Activated gamma-delta T cell treated with Interleukin-2 at 50 U/mL for 16 hours (primary cell): ENCODE data around the gene CDCA4.

Source experiments
- DNase-seq: peaks from one replicate; pipeline ENCODE4 v3.0.0-alpha.2; 2020

The CDCA4 gene

DNA sequence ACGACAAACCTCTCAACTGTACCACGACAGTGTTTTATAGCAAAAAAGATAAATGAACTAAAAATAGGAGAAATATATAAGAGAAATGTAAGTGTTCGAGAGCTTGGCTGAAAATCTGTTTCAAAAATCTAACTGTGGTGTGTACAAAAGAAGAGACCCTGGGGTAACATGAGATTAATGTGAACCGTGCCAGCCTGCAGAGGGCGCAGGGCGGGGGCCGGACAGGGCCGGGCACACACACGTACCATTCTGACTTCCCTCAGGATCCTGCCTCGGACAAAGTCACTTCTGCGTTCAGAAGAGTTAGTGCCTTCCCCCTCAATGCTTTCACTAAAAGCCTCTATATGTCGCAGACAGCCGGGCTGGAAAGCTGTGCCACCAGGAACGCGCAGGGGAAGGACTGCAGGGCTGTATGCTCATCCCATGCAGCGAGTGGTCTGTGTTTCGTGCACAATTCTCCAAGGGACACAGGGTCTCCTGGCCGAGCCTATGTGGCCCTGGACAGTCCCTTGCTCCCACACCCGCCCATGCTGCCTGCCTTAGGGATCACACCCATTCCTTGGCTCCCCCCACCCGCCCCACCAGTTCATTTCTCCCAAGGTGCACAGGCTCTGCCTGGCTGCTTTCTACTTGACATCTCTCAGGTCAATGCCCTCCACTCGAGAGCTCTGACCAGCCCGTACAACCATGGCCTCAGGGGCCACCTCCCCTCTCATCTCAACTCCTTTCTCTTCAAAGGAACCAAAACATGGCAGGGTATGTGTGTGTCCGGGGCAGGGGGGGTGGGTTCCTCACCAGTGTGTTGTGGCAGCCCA, 8.5 kb downstream of the CDCA4 start:
- DNase-seq: no peak

DNA sequence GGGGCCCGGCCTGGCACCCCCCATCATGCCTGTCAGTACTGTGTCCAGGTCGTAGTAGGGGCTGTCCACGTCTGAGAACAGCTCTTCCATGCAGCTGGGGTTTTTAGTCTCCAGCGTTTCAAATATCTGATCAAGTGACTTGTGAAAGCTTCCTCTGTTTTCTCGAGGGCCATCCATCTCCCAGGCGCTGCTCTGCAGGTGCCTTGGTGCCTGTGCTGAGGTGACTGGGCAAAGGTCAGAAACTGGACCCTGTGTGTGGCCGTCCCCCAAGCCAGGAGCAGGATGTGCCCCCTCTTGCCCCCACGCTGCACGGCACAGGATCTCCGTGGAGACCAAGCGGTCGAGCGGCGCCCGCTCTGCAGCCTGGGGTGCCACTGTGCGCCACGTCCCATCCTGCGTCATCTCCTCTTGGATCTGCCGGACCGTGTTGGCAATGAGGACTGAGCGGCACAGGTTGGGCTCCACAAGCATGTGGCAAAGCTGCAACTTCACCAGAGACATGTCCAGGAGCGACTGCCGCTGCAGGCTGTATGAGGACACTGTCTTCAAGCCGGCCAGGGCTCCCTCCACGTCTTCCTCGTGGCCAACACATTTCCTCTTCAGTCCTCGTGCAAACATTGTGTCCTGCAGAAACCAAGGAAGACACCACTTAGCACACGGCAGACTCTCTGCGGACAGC, 9.4 kb downstream of the CDCA4 start:
- no peak for DNase-seq

DNA sequence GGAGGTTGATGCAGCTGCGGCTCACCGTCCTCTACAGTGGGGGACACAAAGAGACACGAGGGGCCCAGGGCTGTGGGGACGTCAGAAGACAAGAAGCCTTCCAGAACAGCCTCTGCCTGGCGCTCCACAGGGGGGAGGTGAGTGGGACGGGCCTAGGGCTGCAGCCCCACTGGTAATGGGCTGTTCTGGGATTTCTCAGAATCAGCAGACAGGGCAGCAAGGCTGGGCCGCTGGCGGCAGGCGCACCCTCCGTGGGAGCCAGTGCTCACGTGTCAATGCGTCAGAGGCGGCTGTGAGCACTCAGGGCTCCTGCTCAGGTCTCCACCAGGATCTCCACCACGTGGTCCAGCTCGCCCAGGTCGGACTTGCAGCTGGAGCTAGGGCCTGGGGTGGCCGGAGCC, 10.0 kb downstream of the CDCA4 start:
- DNase-seq: no peak

DNA sequence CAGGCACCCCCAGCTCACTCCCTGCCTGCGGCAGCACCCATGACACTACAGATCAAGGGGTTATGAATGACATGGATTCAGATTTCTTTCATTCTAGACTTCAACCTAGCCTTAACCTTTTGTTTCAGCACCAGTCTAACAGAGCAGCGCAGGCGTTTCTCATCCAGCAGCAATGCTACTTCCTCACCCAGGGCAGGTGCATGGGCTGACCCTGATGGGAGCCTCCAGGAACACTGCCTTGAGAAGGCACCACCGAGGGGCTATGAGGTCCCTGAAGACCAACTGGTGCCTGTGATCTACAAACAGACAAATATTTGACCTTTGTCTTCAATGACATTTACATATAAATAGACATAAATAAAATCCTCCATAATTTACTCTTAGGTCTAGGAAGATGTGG, 10.8 kb downstream of the CDCA4 start:
- DNase-seq: no peak

DNA sequence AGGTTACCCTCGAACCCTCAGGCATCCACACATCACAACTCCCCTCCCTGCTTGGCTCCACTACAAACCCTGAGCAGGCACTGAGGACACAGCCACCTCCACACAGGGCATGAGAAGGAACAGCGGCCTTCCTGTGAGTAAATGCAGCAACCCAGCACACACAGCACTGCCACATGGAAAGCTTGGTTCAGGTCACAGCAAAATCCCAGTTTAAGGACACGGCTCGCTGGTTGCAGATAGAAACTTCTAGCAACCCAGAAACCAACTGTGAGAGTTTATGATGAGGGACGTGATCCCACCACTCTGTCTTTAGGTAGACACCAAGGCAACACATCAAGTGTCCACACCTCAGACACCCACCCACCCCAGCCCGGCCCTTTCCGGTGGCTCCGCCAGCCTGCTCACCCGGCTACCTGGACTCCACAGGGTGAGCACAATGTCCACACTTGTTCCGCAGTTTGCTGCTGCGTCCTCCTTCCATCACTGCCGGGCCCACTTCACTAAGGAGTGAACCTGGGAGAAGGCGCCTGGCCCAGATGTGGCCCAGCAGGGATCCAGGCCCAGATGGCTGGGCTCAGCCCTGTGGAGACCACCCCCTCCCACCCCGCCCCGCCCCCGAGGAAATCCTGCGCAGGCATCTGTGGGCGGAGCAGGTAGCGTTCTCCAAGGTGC, 13.2 kb downstream of the CDCA4 start:
- DNase-seq: no peak

DNA sequence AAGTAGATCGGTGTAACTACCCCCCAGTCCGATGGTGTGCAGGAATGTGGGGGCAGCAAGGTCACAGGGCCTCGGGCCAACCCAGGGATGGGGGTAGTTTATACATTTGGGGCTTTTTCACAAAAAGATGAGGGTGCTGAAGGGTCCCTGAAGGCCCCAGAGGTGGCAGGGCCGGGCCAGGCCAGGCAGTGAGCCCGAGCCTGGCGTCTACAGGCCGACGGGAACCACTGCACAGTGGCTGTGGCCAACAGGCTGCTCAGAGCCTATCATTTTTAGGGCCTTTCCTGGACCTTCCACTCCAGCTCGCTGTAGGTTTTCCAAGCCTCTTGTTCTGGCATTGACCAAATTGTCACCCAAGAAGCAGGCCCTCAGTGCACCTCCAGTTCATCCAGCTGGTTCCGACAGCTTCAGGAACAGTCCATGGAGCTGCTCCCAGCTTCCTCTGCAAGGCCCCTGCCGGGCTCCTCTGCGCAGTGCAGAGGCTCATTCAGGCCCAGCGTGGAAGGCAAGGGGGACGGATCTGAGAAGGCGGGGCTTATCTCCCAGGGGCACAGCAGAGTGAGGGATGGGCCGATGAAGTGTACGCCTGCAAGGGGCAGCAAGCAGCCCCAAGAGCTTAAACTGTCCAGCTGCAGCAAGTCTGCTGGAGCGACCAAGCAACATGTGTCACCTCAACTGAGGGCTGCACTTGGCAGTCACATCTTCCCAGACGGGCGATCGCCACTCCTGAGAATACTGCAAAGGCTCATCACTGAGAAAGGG, 13.9 kb downstream of the CDCA4 start:
- DNase-seq: no peak

DNA sequence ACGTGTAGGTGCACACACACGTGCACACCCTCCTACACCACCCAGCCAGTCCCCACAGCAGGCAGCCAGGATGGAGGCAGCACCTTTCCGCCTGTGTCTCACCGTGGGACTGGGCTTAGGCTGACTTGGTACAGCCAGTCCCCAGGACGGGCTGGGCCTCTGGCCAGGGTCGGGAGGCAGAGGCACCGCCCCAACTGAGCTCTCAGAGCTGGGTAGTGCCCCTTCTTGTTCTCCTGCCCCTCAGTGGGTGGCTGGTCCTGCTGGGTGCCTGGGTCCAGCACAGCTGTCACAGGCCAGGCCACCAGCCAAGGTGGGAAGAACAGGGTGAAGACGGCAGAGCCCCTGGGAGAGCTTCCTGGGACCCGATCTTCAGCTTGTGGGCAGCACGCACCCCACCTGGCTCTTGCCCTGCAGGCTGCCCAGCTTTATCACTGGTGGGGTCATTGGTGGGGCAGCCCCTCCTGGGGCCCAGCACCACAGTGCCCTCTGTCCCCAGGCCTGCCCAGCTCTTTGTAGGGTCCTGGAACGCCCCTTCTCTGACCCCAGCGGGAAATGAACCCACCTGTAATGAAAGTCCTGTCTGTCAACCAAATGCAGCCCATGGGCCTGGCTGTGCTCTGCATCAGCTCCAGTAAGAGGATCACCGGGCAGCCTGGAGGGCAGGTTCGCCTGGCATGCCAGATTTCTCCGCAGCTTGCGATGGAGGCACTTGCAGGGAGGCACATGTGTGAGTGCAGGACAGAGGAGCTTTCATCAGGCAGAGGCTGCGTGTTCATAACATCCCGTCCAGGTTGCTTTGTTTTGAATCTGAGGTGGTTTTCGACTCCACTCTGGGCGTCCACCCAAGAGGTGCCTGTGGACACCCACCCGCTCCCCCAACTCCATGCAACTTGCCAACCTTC, 14.7 kb downstream of the CDCA4 start:
- DNase-seq: no peak

DNA sequence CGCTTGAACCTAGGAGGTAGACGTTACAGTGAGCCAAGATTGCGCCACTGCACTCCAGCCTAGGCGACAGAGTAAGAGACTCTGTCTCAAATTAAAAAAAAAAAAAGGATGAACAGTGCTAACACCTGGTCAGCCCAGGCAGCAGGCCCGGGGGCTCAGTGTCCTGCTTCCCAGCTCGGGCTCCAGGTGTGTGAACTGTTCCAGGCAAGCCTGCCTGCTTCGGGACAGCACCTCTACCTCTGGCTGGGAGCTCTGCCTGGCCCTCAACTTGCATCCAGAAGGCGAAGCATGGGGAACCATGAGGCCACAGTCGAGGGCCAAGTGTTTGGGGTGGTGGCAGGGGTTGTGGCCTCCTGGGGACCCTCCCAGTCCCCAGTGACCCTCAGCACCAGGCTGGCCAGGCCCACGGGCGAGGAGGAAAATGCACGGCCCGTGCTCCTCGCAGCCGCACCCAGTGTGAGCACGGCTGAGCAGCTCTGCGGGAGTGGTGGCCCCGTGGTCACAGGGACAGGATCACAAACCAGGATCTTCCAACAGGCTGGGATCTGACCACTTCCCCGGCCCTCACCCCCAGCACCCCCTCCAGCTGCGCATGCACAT, 15.5 kb downstream of the CDCA4 start:
- DNase-seq: no peak

DNA sequence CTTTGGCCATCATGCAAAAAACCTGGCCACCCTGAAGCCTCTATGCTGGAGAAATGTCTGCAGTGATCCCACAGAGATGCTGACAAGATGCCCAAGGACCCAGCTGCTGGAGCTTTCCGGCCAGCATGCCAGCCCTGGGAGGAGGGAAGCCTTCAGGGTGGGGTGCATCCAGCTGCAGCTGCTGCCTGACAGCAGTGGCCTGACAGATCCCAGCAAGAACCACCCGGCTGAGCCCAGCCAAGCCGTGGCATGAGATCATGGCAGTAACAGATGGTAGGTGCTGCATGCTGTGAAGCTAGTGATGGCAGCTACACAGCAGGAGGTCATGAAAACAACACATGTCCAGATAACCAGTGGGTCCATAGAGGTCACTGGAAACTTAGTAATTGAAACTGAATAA, 21.5 kb downstream of the CDCA4 start:
- no peak for DNase-seq

DNA sequence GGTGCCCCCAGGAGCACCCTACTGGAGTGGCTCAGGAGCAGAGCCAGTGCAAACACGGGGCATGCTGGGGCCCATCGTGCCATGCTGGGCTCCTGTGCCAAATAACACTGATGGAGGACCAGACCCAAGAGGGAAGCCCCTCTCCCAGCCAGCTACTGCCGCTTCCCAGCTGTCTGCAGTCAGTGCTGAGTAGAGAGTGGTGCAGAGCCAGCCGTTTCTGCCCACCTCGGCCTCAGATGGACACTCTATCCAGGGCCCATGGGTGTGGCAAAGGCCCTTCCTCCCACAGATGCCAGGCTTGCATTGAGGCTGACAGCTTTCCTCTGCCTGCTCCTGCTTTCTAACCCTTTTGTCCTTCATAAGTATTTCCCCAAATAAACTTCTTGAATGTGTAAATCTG, 22.1 kb downstream of the CDCA4 start:
- DNase-seq: no peak

DNA sequence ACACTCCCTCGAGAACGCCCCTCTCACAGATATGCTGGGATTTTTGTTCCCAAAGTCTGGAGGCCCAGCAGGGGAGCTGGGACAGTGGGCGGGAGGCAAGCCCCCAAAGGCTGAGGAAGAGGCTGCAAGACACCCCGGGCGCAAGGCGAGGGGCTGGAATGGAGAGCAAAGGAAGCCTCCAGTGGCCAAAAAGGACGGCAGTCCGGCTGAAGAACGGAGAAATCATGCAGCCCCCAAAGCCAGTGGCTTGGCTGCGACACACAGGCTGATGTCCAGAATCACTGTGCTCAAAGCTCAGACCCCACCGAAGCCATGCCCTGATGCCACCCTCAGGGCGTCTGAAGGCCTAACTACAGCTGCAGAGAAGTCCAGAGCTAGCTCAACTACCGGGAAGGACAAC, 24.4 kb downstream of the CDCA4 start:
- DNase-seq: no peak

DNA sequence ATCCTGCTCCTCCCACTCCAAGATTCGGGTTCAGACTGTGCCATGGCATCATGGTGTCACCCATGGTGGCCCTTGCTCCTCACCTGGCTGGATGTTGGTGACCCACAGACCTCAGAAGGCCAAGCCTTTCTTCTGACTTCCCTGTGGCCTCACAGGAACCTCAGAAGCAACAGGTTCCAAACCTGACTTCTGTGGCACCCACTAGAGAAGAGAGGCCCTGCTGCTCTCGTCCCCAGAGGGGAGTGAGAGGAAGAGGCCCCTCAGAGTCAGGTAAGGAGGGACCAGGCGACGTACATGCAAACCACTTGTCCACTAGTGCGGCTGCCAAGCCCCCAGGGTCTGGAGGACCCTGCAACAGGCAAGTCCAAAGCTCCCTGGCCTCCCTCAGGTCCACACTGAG, 24.9 kb downstream of the CDCA4 start:
- DNase-seq: no peak

DNA sequence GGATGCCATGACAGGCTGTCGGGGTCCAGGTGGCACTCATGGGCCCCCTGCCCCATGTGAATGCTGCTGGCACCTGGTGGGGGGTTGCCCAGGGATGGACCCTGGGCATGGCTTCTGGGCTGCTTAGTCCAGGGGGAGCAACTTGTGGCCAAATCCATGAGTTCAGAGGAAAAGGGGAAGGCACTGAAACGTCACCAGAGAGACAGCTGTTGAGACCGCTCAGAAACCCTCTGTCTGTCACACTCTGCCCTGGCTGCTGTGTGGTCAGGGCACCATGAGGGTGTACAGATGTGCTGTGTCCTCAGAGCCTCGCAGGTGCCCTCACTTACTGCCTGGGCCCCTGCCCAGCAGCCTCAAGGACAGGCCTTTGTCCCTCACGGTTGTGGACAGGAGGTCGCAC, 25.9 kb downstream of the CDCA4 start:
- DNase-seq: no peak

DNA sequence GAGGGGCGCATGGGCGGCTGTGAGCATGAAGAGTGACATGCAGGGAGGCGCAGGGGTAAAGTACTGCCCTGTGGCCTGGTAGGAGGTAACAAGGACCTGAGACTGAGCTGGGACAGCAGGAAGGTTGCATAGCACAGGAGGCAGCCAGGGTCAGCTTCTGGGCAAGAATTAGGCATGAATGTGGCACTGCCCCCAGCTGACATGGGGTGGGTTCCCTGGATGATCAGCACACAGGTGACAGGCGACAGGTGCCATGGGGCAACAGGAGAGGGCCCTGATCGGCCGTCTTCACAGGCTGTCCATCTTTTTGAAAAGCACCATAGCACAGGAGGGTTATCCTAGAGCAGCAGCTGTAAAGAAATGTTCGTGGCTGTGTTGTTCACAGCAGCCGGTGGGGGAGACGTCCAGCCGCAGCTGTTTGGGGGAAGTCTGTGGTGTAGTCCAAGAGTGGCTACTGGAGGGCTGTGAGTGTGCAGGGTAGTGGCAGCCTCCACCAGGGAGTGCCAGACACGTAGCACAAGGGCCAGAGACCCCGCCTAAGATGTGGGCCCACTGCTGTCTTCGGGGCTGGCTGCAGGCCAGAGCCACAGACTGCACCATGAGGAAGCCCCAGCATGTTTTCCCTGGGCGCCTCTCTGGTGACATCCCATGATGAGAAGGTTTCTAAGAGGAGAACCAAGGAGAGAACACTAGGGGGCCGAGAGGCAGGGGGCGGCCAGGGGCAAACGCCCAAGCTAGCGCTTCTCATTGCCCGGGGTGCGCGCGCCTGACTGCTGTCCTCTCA, 26.9 kb downstream of the CDCA4 start:
- no peak for DNase-seq

DNA sequence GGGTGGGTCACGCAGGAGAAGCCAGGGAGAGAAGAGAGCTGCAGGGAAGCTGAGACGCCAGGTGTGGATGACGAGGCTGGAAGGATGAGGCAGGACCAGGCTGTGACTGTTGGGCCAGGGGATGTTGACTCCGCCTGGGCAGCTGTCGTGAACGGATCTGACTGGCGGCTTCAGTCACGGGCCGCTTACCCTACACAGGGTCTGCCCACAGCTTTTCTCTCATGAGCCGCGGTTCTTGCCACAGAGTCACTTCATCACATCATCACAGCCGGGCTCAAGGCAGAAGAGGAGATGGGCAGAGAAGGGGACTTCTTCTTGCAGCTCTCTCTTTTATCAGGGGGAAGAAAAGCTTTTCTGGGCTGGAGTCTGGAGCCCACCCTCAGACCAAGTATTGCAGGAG, 27.6 kb downstream of the CDCA4 start:
- DNase-seq: no peak

DNA sequence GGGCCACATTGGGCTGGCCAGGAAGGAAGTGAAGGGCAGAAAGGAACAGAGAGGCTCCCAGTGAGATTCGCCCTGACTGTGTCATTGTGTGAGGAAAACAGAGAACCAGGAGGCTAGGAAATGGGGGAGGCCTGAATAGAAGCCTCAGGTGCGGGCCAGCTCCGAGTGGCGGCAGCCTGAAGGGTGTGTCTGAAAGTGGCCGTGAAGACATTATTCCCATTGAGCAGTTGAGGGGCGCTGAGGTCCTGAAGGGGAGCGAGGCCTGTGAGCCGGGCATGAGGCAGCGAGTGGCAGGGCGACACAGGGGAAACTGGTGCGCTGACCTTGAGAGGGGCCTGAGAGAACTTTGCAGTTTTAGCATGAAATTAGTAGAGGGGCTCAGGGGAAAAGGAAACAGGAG, 28.4 kb downstream of the CDCA4 start:
- no peak for DNase-seq

DNA sequence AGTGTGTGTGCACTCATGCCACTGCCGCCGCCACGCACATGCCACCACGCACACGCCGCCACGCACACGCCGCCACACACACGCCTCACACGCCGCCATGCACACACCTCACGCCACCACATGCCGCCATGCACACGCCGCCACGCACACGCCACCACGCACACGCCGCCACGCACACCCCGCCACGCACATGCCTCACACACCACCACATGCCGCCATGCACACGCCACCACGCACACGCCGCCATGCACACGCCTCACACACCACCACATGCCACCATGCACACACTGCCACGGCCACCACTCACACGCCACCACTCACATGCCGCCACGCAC, 29.0 kb downstream of the CDCA4 start:
- no peak for DNase-seq

DNA sequence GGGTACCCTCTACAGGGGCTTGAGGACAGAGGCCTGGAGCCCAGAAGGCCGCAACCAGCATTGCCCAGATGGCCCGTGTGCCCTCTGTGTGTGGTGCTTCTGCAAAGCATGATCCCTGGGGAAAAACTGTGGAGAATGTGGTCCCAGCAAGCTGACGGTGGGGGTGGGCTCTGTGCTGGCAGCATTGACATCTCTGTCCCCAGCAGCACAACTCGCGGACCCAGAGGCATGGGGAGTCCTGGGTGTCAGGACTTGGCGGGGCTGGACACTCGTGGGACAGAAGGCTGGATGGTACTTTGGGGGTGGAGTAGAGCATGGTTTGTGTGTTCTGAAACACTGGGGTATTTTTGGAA, 31.0 kb downstream of the CDCA4 start:
- DNase-seq: no peak

DNA sequence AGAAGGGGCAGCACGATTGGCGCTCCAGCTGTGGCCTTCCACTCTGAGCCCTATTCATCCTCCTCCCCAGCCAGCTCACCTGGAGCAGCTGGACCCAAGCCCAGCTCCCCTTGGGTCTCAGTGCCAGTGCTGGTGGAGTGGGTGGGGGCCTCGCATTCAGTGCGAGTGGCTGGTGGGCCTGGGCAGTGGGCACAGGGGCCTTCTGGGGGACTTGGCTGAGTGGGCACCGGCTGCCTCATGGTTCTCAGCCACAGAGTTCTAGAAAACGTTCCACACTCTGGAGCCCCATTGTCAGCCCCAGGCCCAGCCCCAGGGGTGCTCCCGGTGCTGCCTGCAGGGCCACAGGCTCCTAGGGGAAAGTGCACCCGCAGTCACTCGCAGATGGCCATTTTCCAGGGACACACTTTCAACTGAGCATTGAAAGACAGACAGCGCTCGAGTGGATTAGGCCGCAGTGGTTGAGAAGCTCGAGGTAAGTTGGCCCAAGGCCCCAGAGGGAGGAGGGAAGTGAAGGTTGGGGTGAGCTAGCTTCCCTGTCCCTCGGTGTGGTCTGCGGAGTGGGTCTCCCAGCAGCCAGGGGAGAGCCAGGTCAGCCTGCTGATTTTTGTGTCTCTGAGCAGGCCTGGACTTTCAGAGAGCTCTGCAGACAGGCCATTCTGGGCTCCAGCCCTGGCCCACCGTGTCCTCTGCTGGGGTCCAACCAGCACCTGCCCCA, 31.5 kb downstream of the CDCA4 start:
- no peak for DNase-seq

DNA sequence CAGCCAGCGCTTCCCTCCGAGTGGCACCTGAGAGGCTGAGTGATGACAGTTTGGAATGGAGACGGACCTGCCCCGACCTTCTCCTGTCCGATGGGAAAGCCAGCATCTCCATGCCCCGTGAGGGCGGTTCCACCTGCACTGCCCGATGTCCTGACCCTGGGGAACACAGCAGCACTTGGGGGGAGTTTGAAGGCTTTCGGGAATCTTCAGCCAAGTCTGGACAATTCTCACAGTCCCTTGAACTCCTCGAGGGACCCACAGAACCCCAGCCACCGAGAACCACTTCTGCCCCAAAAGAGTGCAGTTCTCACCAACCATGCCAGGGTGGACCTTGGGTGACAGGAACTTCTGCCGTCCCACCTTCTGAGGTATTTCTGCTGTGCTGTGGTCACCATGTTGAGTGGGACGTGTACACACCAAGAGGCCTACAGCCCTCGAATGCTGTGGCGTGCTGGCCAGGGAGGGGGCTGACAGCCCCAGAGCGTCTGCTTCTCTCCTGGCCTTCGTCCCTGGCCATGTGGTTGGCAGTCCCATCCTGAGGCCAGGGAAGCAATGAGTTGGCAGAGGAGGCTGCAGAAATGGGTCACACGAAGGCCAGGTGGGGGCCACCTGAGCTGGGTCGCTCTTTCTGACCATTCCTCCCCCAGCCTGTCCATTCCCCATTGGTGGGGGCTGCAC, 34.3 kb downstream of the CDCA4 start:
- no peak for DNase-seq
